ENCODE measurements around the gene MMAB.

MMAB gene

DNA sequence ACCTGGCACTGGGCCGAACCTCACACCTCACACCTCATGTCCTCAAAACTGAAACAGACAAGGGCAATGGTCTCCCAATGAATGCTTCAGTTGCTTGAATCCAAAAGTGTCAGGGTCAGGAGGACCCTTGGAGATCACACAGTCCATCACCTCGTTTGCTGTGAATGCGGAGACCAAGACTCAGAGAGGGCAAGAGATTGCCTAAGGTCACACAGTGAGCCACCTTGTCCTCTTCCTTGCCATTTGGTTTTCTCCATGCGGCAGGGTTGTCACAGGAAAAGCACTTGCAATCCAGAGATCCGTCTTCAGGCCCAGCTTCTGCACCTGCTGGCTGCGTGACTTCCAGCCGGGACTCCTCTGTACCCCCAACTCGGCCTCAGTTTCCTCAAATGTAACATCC, 28.3 kb upstream of the MMAB start:
- no peak for DNase-seq

DNA sequence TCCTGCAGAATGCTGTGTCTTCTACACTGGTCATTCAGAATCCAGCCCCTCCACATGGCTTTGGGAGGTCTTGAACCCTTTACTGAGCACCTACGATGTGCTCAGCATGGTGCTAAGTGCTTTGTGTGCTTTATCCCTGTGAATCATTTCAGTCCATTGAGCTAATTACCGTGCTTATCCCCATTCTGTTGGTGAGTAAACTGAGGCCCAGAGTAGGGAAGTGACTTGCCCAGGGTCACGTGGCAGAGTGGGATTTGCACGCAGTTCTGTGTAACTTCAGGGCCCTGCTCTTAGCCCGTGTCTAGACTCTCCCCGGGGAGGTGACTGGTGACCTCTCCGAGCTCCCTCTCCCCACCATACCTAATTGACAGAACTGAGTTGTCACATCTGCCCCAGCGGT, 27.7 kb upstream of the MMAB start:
- DNase-seq: no peak

DNA sequence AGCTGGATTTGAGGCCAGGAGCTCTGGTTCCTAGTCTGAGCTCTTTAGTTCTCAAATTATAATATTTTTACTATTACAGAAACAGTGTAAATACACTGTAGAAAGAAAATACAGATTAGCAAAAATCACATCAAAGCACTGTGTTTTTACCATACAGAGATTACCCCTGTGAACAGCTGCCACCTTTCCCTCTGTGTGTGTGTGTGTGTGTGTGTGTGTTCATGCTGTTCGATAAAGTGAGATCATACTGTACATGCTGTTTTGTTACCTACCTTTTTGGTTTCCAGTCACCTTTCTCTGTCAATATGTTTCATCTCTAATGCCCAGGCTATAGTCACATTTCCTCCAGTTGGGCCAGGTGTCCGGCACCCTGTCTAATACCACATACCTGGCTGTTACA, 27.2 kb upstream of the MMAB start:
- no peak for DNase-seq

DNA sequence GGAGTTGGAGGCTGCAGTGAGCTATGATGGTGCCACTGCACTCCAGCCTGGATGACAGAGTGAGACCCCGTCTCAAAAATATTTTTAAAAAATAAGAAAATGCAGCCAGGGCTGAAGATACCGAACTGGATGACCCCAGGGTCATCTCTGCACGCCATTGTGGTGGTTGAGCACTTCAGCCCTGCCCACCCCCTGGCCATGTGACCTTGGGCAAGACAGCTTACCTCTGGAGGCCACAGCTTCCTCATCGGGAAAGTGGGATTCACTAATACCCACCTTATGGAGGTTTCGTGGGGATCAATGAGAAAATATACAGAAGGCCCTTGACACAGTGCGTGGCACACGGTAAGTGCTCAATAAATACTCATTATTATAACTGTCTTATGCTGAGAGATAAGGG, 25.8 kb upstream of the MMAB start:
- no peak for DNase-seq

GRCh38 chr12:109598428-109598854, 25.1 kb upstream of the MMAB start:
- DNase-seq: no peak

DNA sequence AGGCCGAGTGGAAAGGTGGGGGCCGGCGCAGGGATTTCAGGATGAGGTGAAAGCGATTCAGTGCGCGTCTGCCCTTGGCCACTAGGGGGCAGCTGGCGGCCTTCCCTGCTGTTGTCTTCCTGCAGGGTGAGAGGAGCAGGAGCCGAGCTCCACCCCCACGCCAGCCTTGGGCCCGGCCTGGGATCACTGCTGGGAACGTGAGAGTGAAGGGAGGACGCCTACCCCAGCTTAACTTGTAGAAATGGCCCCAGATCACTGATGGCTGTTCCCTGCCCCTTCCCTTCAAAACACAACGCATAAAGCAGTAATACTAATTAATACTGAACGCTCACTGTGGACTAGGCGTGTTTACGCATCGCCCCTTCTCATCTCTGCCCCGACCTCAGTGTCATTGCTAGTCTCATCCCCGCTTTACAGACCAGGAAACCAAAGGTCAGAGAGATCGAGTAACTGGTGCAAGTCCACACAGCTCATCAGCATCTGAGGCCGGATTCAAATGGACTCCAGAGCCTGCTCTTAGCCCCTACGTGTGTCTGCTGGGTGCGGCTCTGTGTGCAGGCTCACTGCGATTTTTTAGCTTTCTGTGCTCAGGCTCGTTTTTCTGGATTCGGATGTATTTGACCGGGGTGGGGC, 24.6 kb upstream of the MMAB start:
- peak; percentile 58 for DNase-seq

DNA sequence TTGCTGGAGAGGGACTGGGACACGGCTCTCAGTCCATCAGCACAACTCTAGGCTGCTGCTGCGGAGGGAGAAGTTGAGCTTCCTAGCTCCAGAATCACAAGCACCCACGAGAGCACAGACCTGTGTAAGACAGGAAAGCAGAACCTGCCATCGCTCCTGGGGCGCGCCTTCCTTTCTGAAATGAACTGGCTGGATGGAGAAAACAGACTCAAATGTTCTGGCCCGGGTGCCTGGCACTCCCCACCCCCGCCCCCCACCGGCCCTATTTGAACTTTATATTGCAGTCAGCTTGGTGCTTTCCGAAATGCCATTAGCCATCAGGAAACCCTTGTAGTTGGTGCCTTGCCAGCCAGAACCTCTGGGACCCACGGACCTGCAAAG, 24.1 kb upstream of the MMAB start:
- no peak for DNase-seq

- no peak for DNase-seq
Observed at GRCh38 chr12:109596418-109597244, 23.3 kb upstream of the MMAB start.

- DNase-seq: peak; percentile 3
Observed at GRCh38 chr12:109595321-109595902, 22.1 kb upstream of the MMAB start.

GRCh38 chr12:109594556-109595317, 21.4 kb upstream of the MMAB start:
- no peak for DNase-seq

DNA sequence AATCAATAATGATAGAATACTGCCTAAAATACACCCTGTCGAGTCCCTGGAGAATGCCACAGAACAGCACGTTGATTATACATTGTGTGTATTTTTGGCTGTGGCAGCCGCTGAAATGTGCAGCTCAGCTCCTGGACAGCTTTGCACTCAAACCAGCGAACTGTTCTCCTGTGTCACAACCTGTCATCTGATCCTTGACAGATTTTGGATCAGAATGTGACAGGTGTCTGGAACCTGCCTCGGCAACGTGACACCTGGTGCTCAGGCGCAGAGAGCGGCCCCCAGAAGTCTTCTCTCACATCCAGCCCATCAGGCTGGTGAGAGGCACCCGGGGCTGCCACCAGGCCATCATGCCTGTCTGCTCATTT, 19.6 kb upstream of the MMAB start:
- DNase-seq: no peak

DNA sequence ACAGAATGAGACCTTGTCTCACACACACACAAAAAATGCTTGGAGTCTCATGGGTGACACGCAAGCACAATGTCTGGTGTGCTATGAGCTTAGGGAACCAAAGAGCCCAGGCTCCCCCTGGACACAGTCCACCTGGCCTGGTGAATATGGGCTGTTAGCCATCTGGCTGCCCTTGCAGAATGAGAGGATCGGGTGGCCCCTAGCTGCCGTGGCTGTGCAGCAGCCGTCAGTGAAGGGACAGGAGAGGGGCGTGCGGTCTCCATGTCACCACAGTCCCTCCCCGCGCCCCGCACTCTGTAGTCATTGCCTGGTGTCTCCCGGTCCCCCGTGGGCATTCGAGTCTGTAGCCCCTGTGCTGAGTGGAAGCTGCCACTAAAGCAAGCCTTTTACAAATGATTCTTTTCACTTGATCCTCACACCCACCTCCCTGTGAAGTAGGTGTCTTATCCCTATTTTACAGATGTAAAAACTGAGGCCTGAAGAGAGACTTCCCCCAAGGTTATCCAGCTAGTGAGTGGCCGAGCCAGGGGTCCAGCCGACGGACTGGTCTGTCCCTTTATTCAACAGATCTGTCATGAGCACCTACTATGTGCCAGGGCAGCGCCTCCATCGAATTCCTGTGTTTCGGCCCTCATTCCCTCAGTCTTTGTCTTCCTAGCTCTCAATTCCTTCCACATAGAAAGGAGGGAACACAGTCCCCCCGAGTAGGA, 19.0 kb upstream of the MMAB start:
- DNase-seq: no peak

- no peak for DNase-seq
Observed at GRCh38 chr12:109591041-109591440, 17.7 kb upstream of the MMAB start.

GRCh38 chr12:109590566-109590965, 17.3 kb upstream of the MMAB start:
- DNase-seq: no peak

DNA sequence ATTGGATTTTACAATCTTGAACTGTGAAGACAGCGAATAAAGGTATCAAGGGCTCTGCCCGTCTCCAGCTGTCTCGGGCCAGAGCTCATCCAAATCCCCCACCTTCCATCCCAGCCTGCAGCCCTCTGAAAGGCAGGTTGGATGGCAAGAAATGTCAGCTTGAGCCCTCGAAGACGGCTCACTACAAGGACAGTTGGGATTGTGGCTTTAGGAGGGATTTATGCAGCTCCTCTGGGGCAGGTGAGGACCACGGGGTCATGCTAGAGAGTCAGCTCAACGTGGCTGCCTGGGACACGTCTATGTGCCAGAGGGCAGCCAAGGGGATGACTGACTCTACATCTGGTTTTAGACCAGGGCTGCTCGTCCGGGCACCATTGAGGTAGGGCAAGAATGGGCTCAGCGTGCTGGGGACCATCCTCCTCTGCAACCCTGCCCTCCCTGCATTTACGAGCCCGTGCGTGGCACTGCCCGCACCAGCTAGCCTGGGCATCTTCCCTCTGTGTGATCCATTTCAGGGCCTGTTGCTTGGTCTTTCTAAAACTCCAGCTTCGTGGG, 16.5 kb upstream of the MMAB start:
- no peak for DNase-seq

DNA sequence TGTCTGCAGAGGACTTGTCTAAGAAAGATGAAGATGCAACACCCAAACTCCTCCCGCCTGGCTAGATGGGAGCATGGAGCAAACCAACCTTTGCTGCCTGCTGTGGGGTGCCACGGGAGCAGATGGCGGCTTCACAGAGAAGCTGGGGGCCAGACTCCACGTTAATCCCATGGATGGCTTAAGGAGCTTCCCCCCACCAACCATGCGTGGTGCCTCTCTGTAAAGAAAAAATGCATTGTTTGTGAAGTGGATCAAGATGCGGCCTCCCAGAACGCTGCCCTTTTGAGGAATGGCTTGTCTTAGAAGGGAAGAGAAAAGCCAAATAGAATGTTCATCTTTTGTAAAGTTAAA, 15.9 kb upstream of the MMAB start:
- no peak for DNase-seq

GRCh38 chr12:109588461-109589239, 15.3 kb upstream of the MMAB start:
- no peak for DNase-seq

- no peak for DNase-seq
Observed at GRCh38 chr12:109587921-109588320, 14.6 kb upstream of the MMAB start.

- no peak for DNase-seq
Observed at GRCh38 chr12:109586385-109587296, 13.3 kb upstream of the MMAB start.

DNA sequence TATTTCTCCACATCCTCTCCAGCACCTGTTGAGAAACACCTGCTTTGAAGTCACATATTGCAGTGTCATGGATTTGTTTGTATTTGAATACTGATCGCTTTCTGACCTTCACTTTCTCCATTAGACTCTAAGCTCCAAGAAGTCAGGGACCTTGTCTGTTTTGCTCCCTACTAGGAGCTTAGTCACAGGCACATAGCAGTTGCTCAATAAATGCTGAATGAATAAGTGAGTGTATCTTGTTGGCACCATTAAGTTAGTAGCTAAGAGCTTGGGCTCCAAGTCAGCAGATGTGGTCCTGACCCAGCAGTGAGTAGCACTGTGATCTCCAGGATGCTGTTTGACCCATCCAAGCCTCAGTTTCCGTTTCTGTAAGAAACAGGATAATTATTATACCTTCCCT, 10.4 kb upstream of the MMAB start:
- DNase-seq: no peak

DNA sequence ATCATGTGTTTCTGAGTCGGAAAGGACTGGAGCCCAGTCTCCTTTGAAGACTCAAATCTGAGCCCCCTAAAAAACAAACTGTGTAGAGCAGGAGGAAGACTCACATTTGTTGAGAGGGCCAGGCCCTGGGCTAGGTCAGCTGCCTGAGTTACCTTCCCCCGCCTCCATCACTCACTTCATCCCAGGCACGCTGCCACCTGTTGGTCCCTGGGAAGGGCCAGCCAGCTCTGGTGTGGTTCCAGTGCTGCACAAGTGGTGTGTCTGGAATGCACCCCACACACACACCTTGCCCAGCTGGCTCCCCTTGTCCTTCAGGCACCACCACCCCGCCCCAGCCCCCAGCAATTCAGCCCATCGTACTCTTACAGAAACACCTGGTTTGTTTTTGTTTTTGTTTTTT, 9.3 kb upstream of the MMAB start:
- no peak for DNase-seq
